HepG2 (cell line): ENCODE data around the gene SP5. TPM values are rescaled to one million over a fixed set of nuclear protein-coding genes. Genes with fewer than 3 reads are reported as not detected.
A peak's percentile ranks its signal among the peaks of the same experiment; 100 is the strongest.

Experiments
- CREB3 ChIP-seq: sonication (generic); formaldehyde crosslinking; IDR thresholded peaks from 2 replicates; pipeline ENCODE4 v1.5.0; 2020; ENCODE audit warnings: missing genetic modification reagents
- CTCF ChIP-seq: sonication (generic); formaldehyde crosslinking; IDR thresholded peaks from 2 replicates; pipeline ENCODE4 v1.5.0; 2020; ENCODE audit warnings: mild to moderate bottlenecking, missing genetic modification reagents, moderate library complexity
- DDIT3 ChIP-seq: sonication (generic); formaldehyde crosslinking; IDR thresholded peaks from 2 replicates; pipeline ENCODE4 v1.4.0; 2020; ENCODE audit warnings: mild to moderate bottlenecking, missing genetic modification reagents
- FUBP1 ChIP-seq: sonication (generic); formaldehyde crosslinking; IDR thresholded peaks from 2 replicates; pipeline ENCODE4 v1.5.1; 2020; ENCODE audit warnings: missing genetic modification reagents, mild to moderate bottlenecking, borderline replicate concordance
- MAFG ChIP-seq: sonication (generic); formaldehyde crosslinking; IDR thresholded peaks from 2 replicates; pipeline ENCODE4 v1.5.1; 2020; ENCODE audit warnings: mild to moderate bottlenecking, missing genetic modification reagents
- TFDP1 ChIP-seq: IDR thresholded peaks from 2 replicates; pipeline ENCODE4 v1.6.1; 2016; ENCODE audit warnings: missing compliant biosample characterization, missing genetic modification reagents, borderline replicate concordance
- ZBTB49 ChIP-seq: sonication (generic); formaldehyde crosslinking; IDR thresholded peaks from 2 replicates; pipeline ENCODE4 v1.4.0; 2020; ENCODE audit warnings: missing genetic modification reagents, borderline replicate concordance
- ZFP91 ChIP-seq: sonication (generic); formaldehyde crosslinking; IDR thresholded peaks from 2 replicates; pipeline ENCODE4 v1.9.0; 2022; ENCODE audit warnings: missing genetic modification reagents, mild to moderate bottlenecking, borderline replicate concordance
- ZNF253 ChIP-seq: sonication (generic); formaldehyde crosslinking; IDR thresholded peaks from 2 replicates; pipeline ENCODE4 v1.8.0; 2022; ENCODE audit warnings: mild to moderate bottlenecking, missing genetic modification reagents, borderline replicate concordance
- ZNF292 ChIP-seq: sonication (generic); formaldehyde crosslinking; IDR thresholded peaks from 2 replicates; pipeline ENCODE4 v1.8.1; 2022; ENCODE audit warnings: mild to moderate bottlenecking, low read depth, missing genetic modification reagents, borderline replicate concordance
- ZNF354B ChIP-seq: sonication (generic); formaldehyde crosslinking; IDR thresholded peaks from 2 replicates; pipeline ENCODE4 v1.8.0; 2022; ENCODE audit warnings: mild to moderate bottlenecking, missing genetic modification reagents
- ZNF556 ChIP-seq: sonication (generic); formaldehyde crosslinking; IDR thresholded peaks from 2 replicates; pipeline ENCODE4 v1.4.0; 2020; ENCODE audit warnings: mild to moderate bottlenecking, missing genetic modification reagents, borderline replicate concordance
- ZNF580 ChIP-seq: IDR thresholded peaks from 2 replicates; pipeline ENCODE4 v1.6.1; 2016; ENCODE audit warnings: low read depth, borderline replicate concordance
- ZNF615 ChIP-seq: sonication (generic); formaldehyde crosslinking; IDR thresholded peaks from 2 replicates; pipeline ENCODE4 v1.5.0; 2020; ENCODE audit warnings: mild to moderate bottlenecking, missing genetic modification reagents, borderline replicate concordance
- ZNF713 ChIP-seq: sonication (generic); formaldehyde crosslinking; IDR thresholded peaks from 2 replicates; pipeline ENCODE4 v1.4.0; 2020; ENCODE audit warnings: mild to moderate bottlenecking, missing genetic modification reagents
- ZNF720 ChIP-seq: sonication (generic); formaldehyde crosslinking; IDR thresholded peaks from 2 replicates; pipeline ENCODE4 v1.4.0; 2020; ENCODE audit warnings: missing genetic modification reagents
- ZNF891 ChIP-seq: sonication (generic); formaldehyde crosslinking; IDR thresholded peaks from 2 replicates; pipeline ENCODE4 v1.5.0; 2020; ENCODE audit warnings: mild to moderate bottlenecking, missing genetic modification reagents
- ZSCAN29 ChIP-seq: sonication (generic); formaldehyde crosslinking; conservative IDR thresholded peaks from 2 replicates; pipeline ENCODE4 v1.4.0; 2020; ENCODE audit warnings: mild to moderate bottlenecking, missing genetic modification reagents
- polyA plus RNA-seq, 8 experiments: library from polyadenylated mRNA; depleted of rRNA in 3 of 8; stranded (reverse) in 7 of 8; unstranded in 1 of 8; fragments of >200 nt; fragmentation: Illumina TruSeq in 4 of 8; extraction: Trizol in 4 of 8; gene quantifications; 2 replicates each; pipeline versions ENCODE4 v1.2.1 to v1.2.3, GENCODE V29; 2011 to 2016; ENCODE audit warnings: low read depth in 4 of 8, missing spikeins in 1 of 8, mixed read lengths in 1 of 8; ENCODE audit not compliant: insufficient read depth in 1 of 8
- total RNA-seq, 5 experiments: library from RNA; depleted of rRNA; stranded (reverse); fragments of >200 nt; fragmentation: Illumina TruSeq; extraction: Trizol; gene quantifications; 2 replicates each; pipeline ENCODE4 v1.2.3, GENCODE V29; 2016; ENCODE audit warnings: low read depth in 1 of 5

The SP5 gene
- total and polyA plus RNA-seq, 2 of the 13 experiments (the other 11 are each of a cell fraction or from before 2014, with no cell fraction given): 50.8 to 119 TPM

GRCh38 chr2:170717991-170718589 lies 3.0 kb downstream of the SP5 start (continued):
- TF ChIP-seq ZNF615: no peak
- no peak for TF ChIP-seq DDIT3
- no peak for TF ChIP-seq ZNF713 (CRISPR knock-in tag)
- TF ChIP-seq ZNF292: no peak
- TF ChIP-seq ZNF720 (CRISPR knock-in tag): no peak
- no peak for TF ChIP-seq TFDP1
- peak; percentile 19; the same call in 1 of the 2 replicates for TF ChIP-seq ZBTB49 (CRISPR knock-in tag)
- no peak for TF ChIP-seq ZNF556 (CRISPR knock-in tag)
- TF ChIP-seq ZNF354B (CRISPR knock-in tag): no peak
- no peak for TF ChIP-seq FUBP1 (CRISPR knock-in tag)
- no peak for TF ChIP-seq CREB3 (CRISPR knock-in tag)
- no peak for TF ChIP-seq ZSCAN29 (CRISPR knock-in tag)
- TF ChIP-seq CTCF (CRISPR knock-in tag): no peak
- TF ChIP-seq ZNF891 (CRISPR knock-in tag): no peak
- no peak for TF ChIP-seq ZNF253 (CRISPR knock-in tag)
- no peak for TF ChIP-seq MAFG (CRISPR knock-in tag)
- TF ChIP-seq ZNF580 (CRISPR knock-in tag): no peak
- TF ChIP-seq ZFP91 (CRISPR knock-in tag): no peak
